ENCODE data around the gene ZBTB7C. TPM values are rescaled to one million over a fixed set of nuclear protein-coding genes. Genes with fewer than 3 reads are reported as not detected.

The ZBTB7C gene
- total RNA-seq, 4 donors from 2014 or later: 38.2 to 92.3 (median 52.4) TPM

DNA sequence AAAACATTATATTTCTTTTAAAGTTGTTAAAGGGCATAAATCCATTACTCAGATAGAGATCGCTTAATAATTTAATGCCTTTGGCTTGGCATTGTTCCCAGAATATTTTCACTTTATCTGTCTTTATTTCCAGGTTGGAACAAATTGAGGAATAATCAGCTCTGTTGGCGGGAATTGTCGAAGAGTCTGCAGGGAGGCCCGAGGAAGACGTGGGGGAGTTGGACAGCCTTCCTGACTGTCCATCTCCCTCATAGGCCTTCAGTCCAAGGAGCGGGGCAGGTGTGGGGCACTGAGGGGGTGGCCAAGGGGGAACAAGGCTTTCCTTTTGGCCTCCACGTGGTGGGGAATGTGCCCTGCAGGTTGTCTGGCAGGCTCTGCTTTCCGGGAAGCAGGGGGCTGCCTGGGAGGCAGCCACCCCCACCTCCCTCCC, 179.6 kb downstream of the ZBTB7C start:
- Histone ChIP-seq H3K36me3 (no peaks in the 10 kb centered on the region), H3K27ac (peak overlapping the region in 2 of 4 donors; percentile 40 to 58), H3K4me1 (peaks cover 8 to 42% (median 33%) of the 10 kb centered on the region in 3 donors), H3K9me3 (no peaks in the 10 kb centered on the region), H3K27me3 (no peaks in the 10 kb centered on the region), H3K4me3 (no peak overlapping the region)
- TF ChIP-seq, protein P1, sequence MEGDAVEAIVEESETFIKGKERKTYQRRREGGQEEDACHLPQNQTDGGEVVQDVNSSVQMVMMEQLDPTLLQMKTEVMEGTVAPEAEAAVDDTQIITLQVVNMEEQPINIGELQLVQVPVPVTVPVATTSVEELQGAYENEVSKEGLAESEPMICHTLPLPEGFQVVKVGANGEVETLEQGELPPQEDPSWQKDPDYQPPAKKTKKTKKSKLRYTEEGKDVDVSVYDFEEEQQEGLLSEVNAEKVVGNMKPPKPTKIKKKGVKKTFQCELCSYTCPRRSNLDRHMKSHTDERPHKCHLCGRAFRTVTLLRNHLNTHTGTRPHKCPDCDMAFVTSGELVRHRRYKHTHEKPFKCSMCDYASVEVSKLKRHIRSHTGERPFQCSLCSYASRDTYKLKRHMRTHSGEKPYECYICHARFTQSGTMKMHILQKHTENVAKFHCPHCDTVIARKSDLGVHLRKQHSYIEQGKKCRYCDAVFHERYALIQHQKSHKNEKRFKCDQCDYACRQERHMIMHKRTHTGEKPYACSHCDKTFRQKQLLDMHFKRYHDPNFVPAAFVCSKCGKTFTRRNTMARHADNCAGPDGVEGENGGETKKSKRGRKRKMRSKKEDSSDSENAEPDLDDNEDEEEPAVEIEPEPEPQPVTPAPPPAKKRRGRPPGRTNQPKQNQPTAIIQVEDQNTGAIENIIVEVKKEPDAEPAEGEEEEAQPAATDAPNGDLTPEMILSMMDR (IDR thresholded peaks at IDR 0.05): no peak
- TF ChIP-seq POLR2A (IDR thresholded peaks at IDR 0.05): no peak
- intact Hi-C loops (cut with DNase I): no loop called here
- 16 to 23% methylated on average over 6 to 7 of the region's 8 CpGs for WGBS, 2 donors
- DNase-seq: no peak

DNA sequence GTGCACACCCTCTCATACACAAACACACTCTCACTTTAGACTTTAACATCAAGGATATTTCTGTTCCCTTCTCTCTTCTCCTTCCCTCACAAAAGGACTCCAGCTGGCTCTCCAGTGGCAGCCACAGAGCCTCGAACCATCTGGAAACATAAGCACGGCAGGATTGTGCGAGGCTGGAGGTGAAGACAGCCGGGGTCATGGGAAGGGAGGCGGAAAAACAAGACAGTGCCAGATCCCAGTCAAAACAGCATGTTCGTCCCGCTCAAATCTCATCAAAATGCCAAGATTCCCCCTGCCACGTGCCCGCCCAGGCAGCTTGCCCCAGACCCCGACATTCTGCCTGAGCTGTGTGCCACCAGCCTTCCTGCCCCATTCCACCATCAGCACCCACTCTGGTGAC, 180.3 kb downstream of the ZBTB7C start:
- no peak overlapping the region for H3K4me3 ChIP-seq
- no peaks in the 10 kb centered on the region for H3K27me3 ChIP-seq
- 75 to 80% methylated on average over 10 of the region's 10 CpGs for WGBS, 2 donors
- no peak for DNase-seq
- H3K36me3 ChIP-seq: no peaks in the 10 kb centered on the region
- intact Hi-C loops (cut with DNase I): no loop called here
- H3K9me3 ChIP-seq: no peaks in the 10 kb centered on the region
- peaks cover 8 to 42% (median 33%) of the 10 kb centered on the region in 3 donors for H3K4me1 ChIP-seq
- peak overlapping the region in 2 of 4 donors; percentile 58 to 83 for H3K27ac ChIP-seq
- TF ChIP-seq, protein P1 (IDR thresholded peaks at IDR 0.05): no peak
- no peak for TF ChIP-seq POLR2A (IDR thresholded peaks at IDR 0.05)

DNA sequence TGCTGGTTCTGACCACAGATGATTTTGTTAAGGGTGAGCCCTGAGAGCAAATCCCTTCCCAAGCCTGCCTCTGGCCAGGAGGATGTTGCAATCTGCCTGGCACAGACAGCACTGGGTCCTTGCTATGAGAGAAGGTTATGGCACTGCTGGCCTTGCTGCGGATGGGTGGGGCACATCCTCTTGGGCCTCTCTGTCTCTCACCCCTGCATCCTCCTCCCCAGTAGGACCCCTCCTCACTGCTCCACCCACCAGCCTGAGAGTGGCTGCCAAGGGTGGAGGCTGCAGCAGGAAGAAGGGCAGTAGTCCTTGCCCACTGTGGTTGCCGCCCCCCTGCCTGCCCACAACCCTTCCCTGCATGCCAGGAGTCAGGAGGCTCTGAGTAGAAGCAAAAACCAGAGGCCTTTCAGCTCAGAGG, 180.9 kb downstream of the ZBTB7C start:
- no peak overlapping the region for H3K4me3 ChIP-seq
- H3K27me3 ChIP-seq: no peaks in the 10 kb centered on the region
- DNase-seq: no peak
- H3K9me3 ChIP-seq: no peaks in the 10 kb centered on the region
- intact Hi-C loops (cut with DNase I): no loop called here
- TF ChIP-seq, protein P1 (IDR thresholded peaks at IDR 0.05): no peak
- no peak for TF ChIP-seq POLR2A (IDR thresholded peaks at IDR 0.05)
- peak overlapping the region in 2 of 4 donors; percentile 58 to 83 for H3K27ac ChIP-seq
- peaks cover 8 to 42% (median 33%) of the 10 kb centered on the region in 3 donors for H3K4me1 ChIP-seq
- H3K36me3 ChIP-seq: no peaks in the 10 kb centered on the region
- WGBS, 2 donors: 38 to 100% methylated on average over 1 of the region's 2 CpGs

DNA sequence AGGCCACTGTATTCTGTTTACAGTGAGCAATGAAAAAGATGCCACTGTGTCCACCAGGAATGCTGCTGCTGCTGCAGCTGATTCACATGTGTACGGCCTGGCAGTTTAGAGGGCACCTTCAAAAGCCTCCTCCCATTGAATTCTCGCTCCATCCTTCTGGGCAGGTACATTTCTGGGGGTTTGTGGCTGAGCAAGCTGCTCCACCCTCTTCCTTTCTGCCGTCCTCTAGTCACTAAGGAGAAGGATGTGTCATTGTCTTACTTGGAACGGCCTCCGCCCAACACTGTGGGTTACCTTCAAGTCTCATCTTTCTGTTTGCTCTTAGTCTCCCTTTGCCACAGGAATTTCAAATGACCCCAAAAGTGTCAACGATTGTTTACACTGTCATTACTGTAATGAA, 182.0 kb downstream of the ZBTB7C start:
- no peak for DNase-seq
- H3K27me3 ChIP-seq: no peaks in the 10 kb centered on the region
- 44 to 50% methylated on average over 6 of the region's 6 CpGs for WGBS, 2 donors
- H3K36me3 ChIP-seq: no peaks in the 10 kb centered on the region
- H3K4me1 ChIP-seq: peaks cover 10 to 50% (median 33%) of the 10 kb centered on the region in 3 donors
- TF ChIP-seq POLR2A (IDR thresholded peaks at IDR 0.05): no peak
- TF ChIP-seq, protein P1 (IDR thresholded peaks at IDR 0.05): no peak
- no peak overlapping the region for H3K4me3 ChIP-seq
- H3K9me3 ChIP-seq: no peaks in the 10 kb centered on the region
- intact Hi-C loops (cut with DNase I): no loop called here
- no peak overlapping the region for H3K27ac ChIP-seq

DNA sequence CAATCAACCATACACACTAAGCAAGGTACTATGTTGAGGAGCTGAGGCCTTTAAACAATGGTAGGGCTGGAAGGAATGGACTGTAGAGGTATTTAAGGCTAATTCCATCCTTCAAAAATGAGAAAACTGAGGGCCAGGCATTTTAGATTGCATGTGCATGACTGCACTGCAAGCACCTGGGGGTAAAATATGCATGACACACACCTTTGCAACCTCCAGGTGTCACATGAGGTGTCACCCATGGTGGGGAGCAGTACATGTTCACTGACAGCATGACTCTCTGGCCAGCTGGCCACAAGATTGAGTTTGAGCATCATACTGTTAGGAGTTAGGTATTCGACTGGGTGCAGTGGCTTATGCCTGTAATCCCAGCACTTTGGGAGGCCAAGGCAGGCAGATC, 182.8 kb downstream of the ZBTB7C start:
- TF ChIP-seq, protein P1 (IDR thresholded peaks at IDR 0.05): no peak
- no peak for TF ChIP-seq POLR2A (IDR thresholded peaks at IDR 0.05)
- no peak for DNase-seq
- no peak overlapping the region for H3K4me3 ChIP-seq
- intact Hi-C loops (cut with DNase I): no loop called here
- no peaks in the 10 kb centered on the region for H3K36me3 ChIP-seq
- H3K9me3 ChIP-seq: no peaks in the 10 kb centered on the region
- 78% methylated on average over 1 of the region's 1 CpG; no CpG with 5 or more reads in 1 of the 2 donors for WGBS, 2 donors
- H3K27ac ChIP-seq: no peak overlapping the region
- H3K4me1 ChIP-seq: peaks cover 16 to 54% (median 33%) of the 10 kb centered on the region in 3 donors
- H3K27me3 ChIP-seq: no peaks in the 10 kb centered on the region

Measured in esophagus squamous epithelium (tissue), 5 donors.